SU-DHL-6 (cell line): ENCODE results near the gene CAPN8.

ENCODE experiments used
- EZH2phosphoT487 ChIP-seq: fragments of 200-600 bp; sonication (generic), shearing (Covaris generic); conservative IDR thresholded peaks from 2 replicates; pipeline ENCODE4 v1.6.1; 2018; ENCODE audit warnings: mild to moderate bottlenecking, antibody characterized with exemption, low read length, moderate library complexity, mixed read lengths
- TF ChIP-seq, protein P1 (sequence below): fragments of 200-600 bp; sonication (generic); IDR thresholded peaks from one replicate; pipeline ENCODE4 v1.5.1; 2017; ENCODE audit warnings: antibody characterized with exemption, mild to moderate bottlenecking, low read length, moderate library complexity; ENCODE audit not compliant: insufficient read depth, poor library complexity, severe bottlenecking

DNA sequence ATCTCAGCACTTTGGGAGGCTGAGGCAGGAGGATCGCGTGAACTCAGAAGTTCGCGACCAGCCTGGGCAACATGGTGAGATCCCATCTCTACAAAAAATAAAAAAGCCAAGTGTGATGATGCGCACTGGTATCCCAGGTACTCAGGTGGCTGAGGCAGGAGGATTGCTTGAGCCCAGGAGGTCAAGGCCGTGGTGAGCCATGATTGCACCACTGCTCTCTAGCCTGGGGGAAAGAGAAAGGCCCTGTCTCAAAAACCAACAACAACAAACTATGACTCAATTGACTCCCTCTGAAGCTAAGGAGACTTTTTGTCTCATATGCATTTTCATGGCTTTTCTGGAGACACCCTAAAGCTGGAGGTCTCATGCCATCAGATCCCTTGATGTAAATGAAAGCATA is 153.4 kb downstream of the CAPN8 start:
- TF ChIP-seq, protein P1, sequence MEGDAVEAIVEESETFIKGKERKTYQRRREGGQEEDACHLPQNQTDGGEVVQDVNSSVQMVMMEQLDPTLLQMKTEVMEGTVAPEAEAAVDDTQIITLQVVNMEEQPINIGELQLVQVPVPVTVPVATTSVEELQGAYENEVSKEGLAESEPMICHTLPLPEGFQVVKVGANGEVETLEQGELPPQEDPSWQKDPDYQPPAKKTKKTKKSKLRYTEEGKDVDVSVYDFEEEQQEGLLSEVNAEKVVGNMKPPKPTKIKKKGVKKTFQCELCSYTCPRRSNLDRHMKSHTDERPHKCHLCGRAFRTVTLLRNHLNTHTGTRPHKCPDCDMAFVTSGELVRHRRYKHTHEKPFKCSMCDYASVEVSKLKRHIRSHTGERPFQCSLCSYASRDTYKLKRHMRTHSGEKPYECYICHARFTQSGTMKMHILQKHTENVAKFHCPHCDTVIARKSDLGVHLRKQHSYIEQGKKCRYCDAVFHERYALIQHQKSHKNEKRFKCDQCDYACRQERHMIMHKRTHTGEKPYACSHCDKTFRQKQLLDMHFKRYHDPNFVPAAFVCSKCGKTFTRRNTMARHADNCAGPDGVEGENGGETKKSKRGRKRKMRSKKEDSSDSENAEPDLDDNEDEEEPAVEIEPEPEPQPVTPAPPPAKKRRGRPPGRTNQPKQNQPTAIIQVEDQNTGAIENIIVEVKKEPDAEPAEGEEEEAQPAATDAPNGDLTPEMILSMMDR: no peak
- no peak for TF ChIP-seq EZH2phosphoT487
